ENCODE results near the gene OSBPL2.

OSBPL2 gene

GRCh38 chr20:62236766-62237513 lies 1.4 kb upstream of the OSBPL2 start:
- H3K4me3 ChIP-seq (ENCODE audit: low read depth in 1 of 2, low read length in 2 of 2): no peak overlapping the region; a peak in 1 of 4 replicates
- no peak overlapping the region for H3K27ac ChIP-seq (ENCODE audit: low read length)
- 0 out of 2 replicates have a peak overlapping the region, but pooled peaks have one; percentile 82 for H2AFZ ChIP-seq (ENCODE audit: low read depth, low read length)
- peak overlapping the region; percentile 90; the same call in 1 of the 2 replicates for H3K4me2 ChIP-seq (ENCODE audit: insufficient read depth, low read length)
- ATAC-seq (ENCODE audit: insufficient read depth, low read depth) (no peak), DNase-seq (no peak)
- 0 out of 2 replicates have a peak, but pooled peaks cover 12% of the 10 kb centered on the region for H3K36me3 ChIP-seq (ENCODE audit: insufficient read depth, low read length)
- peaks cover 31% of the 10 kb centered on the region for H3K4me1 ChIP-seq (ENCODE audit: insufficient read depth, low read length)
- TF ChIP-seq, protein P1, sequence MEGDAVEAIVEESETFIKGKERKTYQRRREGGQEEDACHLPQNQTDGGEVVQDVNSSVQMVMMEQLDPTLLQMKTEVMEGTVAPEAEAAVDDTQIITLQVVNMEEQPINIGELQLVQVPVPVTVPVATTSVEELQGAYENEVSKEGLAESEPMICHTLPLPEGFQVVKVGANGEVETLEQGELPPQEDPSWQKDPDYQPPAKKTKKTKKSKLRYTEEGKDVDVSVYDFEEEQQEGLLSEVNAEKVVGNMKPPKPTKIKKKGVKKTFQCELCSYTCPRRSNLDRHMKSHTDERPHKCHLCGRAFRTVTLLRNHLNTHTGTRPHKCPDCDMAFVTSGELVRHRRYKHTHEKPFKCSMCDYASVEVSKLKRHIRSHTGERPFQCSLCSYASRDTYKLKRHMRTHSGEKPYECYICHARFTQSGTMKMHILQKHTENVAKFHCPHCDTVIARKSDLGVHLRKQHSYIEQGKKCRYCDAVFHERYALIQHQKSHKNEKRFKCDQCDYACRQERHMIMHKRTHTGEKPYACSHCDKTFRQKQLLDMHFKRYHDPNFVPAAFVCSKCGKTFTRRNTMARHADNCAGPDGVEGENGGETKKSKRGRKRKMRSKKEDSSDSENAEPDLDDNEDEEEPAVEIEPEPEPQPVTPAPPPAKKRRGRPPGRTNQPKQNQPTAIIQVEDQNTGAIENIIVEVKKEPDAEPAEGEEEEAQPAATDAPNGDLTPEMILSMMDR (IDR thresholded peaks at IDR 0.05; ENCODE audit: borderline replicate concordance, extremely low read depth, low read length, poor library complexity, severe bottlenecking): no peak
- no peak for TF ChIP-seq EZH2 (IDR thresholded peaks at IDR 0.05; ENCODE audit: borderline replicate concordance, low read depth, low read length, severe bottlenecking)
- no peaks in the 10 kb centered on the region for H3K9me3 ChIP-seq (ENCODE audit: insufficient read depth, low read length, severe bottlenecking)
- peaks cover 24% of the 10 kb centered on the region for H4K20me1 ChIP-seq (ENCODE audit: insufficient read depth, low read length)
- peaks cover 32% of the 10 kb centered on the region for H3K79me2 ChIP-seq (ENCODE audit: insufficient read depth, low read length)
- no peaks in the 10 kb centered on the region for H3K27me3 ChIP-seq (ENCODE audit: insufficient read depth, low read length, poor library complexity)
- no peak overlapping the region for H3K9ac ChIP-seq (ENCODE audit: low read depth, low read length)

- Histone ChIP-seq H3K36me3 (ENCODE audit: insufficient read depth, low read length) (0 out of 2 replicates have a peak, but pooled peaks cover 17% of the 10 kb centered on the region), H3K4me3 (ENCODE audit: low read depth in 1 of 2, low read length in 2 of 2) (peak overlapping the region in 1 of 2 experiments; percentile 67; a peak in 2 of 4 replicates), H4K20me1 (ENCODE audit: insufficient read depth, low read length) (peaks cover 29% of the 10 kb centered on the region), H3K9me3 (ENCODE audit: insufficient read depth, low read length, severe bottlenecking) (no peaks in the 10 kb centered on the region), H3K79me2 (ENCODE audit: insufficient read depth, low read length) (peaks cover 37% of the 10 kb centered on the region), H3K4me1 (ENCODE audit: insufficient read depth, low read length) (peaks cover 31% of the 10 kb centered on the region), H2AFZ (ENCODE audit: low read depth, low read length) (peak overlapping the region; percentile 82; the same call in 1 of the 2 replicates), H3K27me3 (ENCODE audit: insufficient read depth, low read length, poor library complexity) (no peaks in the 10 kb centered on the region), H3K9ac (ENCODE audit: low read depth, low read length) (peak overlapping the region; percentile 38), H3K27ac (ENCODE audit: low read length) (no peak overlapping the region), H3K4me2 (ENCODE audit: insufficient read depth, low read length) (peak overlapping the region; percentile 90)
- TF ChIP-seq EZH2 (IDR thresholded peaks at IDR 0.05; ENCODE audit: borderline replicate concordance, low read depth, low read length, severe bottlenecking): no peak
- TF ChIP-seq, protein P1 (IDR thresholded peaks at IDR 0.05; ENCODE audit: borderline replicate concordance, extremely low read depth, low read length, poor library complexity, severe bottlenecking): no peak
- no peak for DNase-seq
- no peak for ATAC-seq (ENCODE audit: insufficient read depth, low read depth)
These were observed 864 bp upstream of the OSBPL2 start for GRCh38 chr20:62237514-62237800.

GRCh38 chr20:62238569-62239277 lies 402 bp downstream of the OSBPL2 start:
- H4K20me1 ChIP-seq (ENCODE audit: insufficient read depth, low read length): peaks cover 38% of the 10 kb centered on the region

More at GRCh38 chr20:62238569-62239277, 402 bp downstream of the OSBPL2 start:
- no peaks in the 10 kb centered on the region for H3K9me3 ChIP-seq (ENCODE audit: insufficient read depth, low read length, severe bottlenecking)
- H3K27me3 ChIP-seq (ENCODE audit: insufficient read depth, low read length, poor library complexity): no peaks in the 10 kb centered on the region
- peaks cover 24% of the 10 kb centered on the region; the same call in 1 of the 2 replicates for H3K36me3 ChIP-seq (ENCODE audit: insufficient read depth, low read length)
- TF ChIP-seq, protein P1 (IDR thresholded peaks at IDR 0.05; ENCODE audit: borderline replicate concordance, extremely low read depth, low read length, poor library complexity, severe bottlenecking): no peak
- TF ChIP-seq EZH2 (IDR thresholded peaks at IDR 0.05; ENCODE audit: borderline replicate concordance, low read depth, low read length, severe bottlenecking): no peak
- peak overlapping the region; percentile 67 for H3K9ac ChIP-seq (ENCODE audit: low read depth, low read length)
- H3K4me1 ChIP-seq (ENCODE audit: insufficient read depth, low read length): peaks cover 31% of the 10 kb centered on the region
- peak overlapping the region; percentile 62 to 83 for H3K4me3 ChIP-seq (ENCODE audit: low read depth in 1 of 2, low read length in 2 of 2)
- no peak for ATAC-seq (ENCODE audit: insufficient read depth, low read depth)
- H3K4me2 ChIP-seq (ENCODE audit: insufficient read depth, low read length): peak overlapping the region; percentile 95
- DNase-seq: peak; percentile 47
- H3K27ac ChIP-seq (ENCODE audit: low read length): peak overlapping the region; percentile 70
- peaks cover 48% of the 10 kb centered on the region for H3K79me2 ChIP-seq (ENCODE audit: insufficient read depth, low read length)
- peak overlapping the region; percentile 40; the same call in 1 of the 2 replicates for H2AFZ ChIP-seq (ENCODE audit: low read depth, low read length)

Data from DND-41 (cell line).